ENCODE results near the gene GGCT.

Gene GGCT

GRCh38 chr7:30452280-30452930, 52.2 kb downstream of the GGCT start:
- peaks cover 8% of the 10 kb centered on the region for H3K36me3 ChIP-seq (replicated peaks)
- in situ Hi-C loops (cut with HindIII; ENCODE audit: low pct_ligation_motif_present, low sequenced_read_pairs) = no loop called here
- H3K27ac ChIP-seq = no peak overlapping the region
- no peak overlapping the region for H3K4me3 ChIP-seq (ENCODE audit: low read depth, low read length)
- TF ChIP-seq CTCF (IDR thresholded peaks at IDR 0.05; ENCODE audit: low read depth, low read length, missing control alignments) = no peak
- no peak for DNase-seq
- H3K27me3 ChIP-seq (replicated peaks) = no peaks in the 10 kb centered on the region

- in situ Hi-C loops (cut with HindIII; ENCODE audit: low pct_ligation_motif_present, low sequenced_read_pairs) = no loop called here
Measured at GRCh38 chr7:30451539-30452279, 52.9 kb downstream of the GGCT start.

GRCh38 chr7:30450983-30451497, 53.6 kb downstream of the GGCT start:
- TF ChIP-seq CTCF (IDR thresholded peaks at IDR 0.05; ENCODE audit: low read depth, low read length, missing control alignments) = no peak
- in situ Hi-C loops (cut with HindIII; ENCODE audit: low pct_ligation_motif_present, low sequenced_read_pairs) = no loop called here
- no peaks in the 10 kb centered on the region for H3K27me3 ChIP-seq (replicated peaks)
- no peak overlapping the region for H3K4me3 ChIP-seq (ENCODE audit: low read depth, low read length)
- no peak for DNase-seq
- no peak overlapping the region for H3K27ac ChIP-seq
- H3K36me3 ChIP-seq (replicated peaks) = peaks cover 8% of the 10 kb centered on the region

More at GRCh38 chr7:30451539-30452279, 52.9 kb downstream of the GGCT start:
- TF ChIP-seq CTCF (IDR thresholded peaks at IDR 0.05; ENCODE audit: low read depth, low read length, missing control alignments) = no peak
- DNase-seq = no peak
- Histone ChIP-seq H3K4me3 (ENCODE audit: low read depth, low read length) (no peak overlapping the region), H3K27me3 (replicated peaks) (no peaks in the 10 kb centered on the region), H3K36me3 (replicated peaks) (peaks cover 8% of the 10 kb centered on the region), H3K27ac (no peak overlapping the region)

GRCh38 chr7:30450240-30450982, 54.2 kb downstream of the GGCT start:
- no peak overlapping the region for H3K27ac ChIP-seq
- DNase-seq = no peak
- in situ Hi-C loops (cut with HindIII; ENCODE audit: low pct_ligation_motif_present, low sequenced_read_pairs) = no loop called here
- no peaks in the 10 kb centered on the region for H3K27me3 ChIP-seq (replicated peaks)
- TF ChIP-seq CTCF (IDR thresholded peaks at IDR 0.05; ENCODE audit: low read depth, low read length, missing control alignments) = no peak
- no peak overlapping the region for H3K4me3 ChIP-seq (ENCODE audit: low read depth, low read length)
- peaks cover 8% of the 10 kb centered on the region for H3K36me3 ChIP-seq (replicated peaks)

- no peak overlapping the region for H3K4me3 ChIP-seq (ENCODE audit: low read depth, low read length)
- in situ Hi-C loops (cut with HindIII; ENCODE audit: low pct_ligation_motif_present, low sequenced_read_pairs) = no loop called here
- no peaks in the 10 kb centered on the region for H3K27me3 ChIP-seq (replicated peaks)
- H3K27ac ChIP-seq = no peak overlapping the region
- peaks cover 8% of the 10 kb centered on the region for H3K36me3 ChIP-seq (replicated peaks)
- TF ChIP-seq CTCF (IDR thresholded peaks at IDR 0.05; ENCODE audit: low read depth, low read length, missing control alignments) = no peak
- no peak for DNase-seq
Measured at GRCh38 chr7:30448461-30449189, 56.0 kb downstream of the GGCT start.

All from brain microvascular endothelial cell (primary cell).